ENCODE data around the gene RYR2.

GRCh38 chr1:237105826-237106225 is 63.8 kb downstream of the RYR2 start:
- TF ChIP-seq POLR2A (IDR thresholded peaks at IDR 0.05) = no peak
- TF ChIP-seq, protein P1, sequence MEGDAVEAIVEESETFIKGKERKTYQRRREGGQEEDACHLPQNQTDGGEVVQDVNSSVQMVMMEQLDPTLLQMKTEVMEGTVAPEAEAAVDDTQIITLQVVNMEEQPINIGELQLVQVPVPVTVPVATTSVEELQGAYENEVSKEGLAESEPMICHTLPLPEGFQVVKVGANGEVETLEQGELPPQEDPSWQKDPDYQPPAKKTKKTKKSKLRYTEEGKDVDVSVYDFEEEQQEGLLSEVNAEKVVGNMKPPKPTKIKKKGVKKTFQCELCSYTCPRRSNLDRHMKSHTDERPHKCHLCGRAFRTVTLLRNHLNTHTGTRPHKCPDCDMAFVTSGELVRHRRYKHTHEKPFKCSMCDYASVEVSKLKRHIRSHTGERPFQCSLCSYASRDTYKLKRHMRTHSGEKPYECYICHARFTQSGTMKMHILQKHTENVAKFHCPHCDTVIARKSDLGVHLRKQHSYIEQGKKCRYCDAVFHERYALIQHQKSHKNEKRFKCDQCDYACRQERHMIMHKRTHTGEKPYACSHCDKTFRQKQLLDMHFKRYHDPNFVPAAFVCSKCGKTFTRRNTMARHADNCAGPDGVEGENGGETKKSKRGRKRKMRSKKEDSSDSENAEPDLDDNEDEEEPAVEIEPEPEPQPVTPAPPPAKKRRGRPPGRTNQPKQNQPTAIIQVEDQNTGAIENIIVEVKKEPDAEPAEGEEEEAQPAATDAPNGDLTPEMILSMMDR (IDR thresholded peaks at IDR 0.05) = no peak

Data from tibial nerve (tissue), 3 donors.